NCI-H226 (cell line): ENCODE measurements around the gene ATP2C1.
"Not testable (repeated sequence)": the region's sequence is repeated elsewhere in the genome, so short reads cannot be mapped to it uniquely, and the experiment has no call there.

ENCODE experiments used
- DNase-seq: peaks from one replicate; pipeline ENCODE4 v3.0.0-alpha.2; 2015

Gene ATP2C1

GRCh38 chr3:130941793-130942192 is 47.9 kb downstream of the ATP2C1 start:
- DNase-seq: no peak

GRCh38 chr3:130946882-130947281 is 53.0 kb downstream of the ATP2C1 start:
- no peak for DNase-seq

DNA sequence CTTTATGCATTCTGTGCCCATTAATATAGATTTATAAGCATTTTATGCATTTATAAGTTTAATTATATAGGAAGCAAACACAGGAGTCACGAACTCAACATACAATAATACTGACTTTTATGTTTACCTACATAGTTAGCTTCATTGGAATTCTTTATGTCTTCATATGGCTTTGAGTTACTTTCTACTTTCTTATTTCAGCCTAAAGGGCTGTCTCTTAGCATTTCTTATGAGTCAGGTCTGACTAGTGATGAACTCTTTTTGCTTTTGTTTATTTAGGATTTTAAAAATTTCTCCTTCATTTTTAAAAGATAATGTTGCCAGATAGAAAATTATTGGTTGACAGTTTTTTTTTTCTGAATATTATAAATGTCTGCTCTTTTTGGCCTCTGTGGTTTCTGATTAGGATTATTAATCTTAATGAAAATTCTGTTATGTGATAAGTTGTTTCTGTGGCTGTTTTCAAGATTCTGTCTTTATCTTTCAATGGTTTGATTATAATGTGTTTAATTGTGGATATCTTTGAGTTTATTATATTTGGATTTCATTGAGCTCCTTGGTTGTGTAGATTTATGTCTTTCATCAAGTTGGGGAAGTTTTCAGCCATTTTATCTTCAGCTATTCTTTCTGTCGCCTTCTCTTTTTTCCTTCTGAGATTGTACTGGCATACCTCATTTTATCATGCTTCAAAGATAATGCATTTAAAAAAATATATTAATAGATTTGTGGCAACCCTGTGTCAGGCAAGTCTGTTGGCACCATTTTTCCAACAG is 54.3 kb downstream of the ATP2C1 start:
- no peak for DNase-seq

DNA sequence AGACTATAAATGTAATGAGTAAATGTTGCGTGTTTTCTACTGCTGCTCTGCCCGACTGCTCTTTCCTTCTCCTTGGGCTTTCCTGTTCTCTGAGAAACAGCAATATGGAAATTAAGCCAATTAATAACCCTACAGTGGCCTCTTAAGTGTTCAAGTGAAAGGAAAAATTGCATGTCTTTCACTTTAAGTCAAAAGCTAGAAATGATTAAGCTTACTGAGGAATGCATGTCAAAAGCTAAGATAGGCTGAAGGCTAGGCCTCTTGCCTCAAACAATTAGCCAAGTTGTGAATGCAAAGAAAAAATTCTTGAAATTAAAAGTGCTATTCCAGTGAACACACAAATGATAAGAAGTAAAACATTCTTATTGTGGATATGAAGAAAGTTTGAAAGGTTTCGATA is 55.0 kb downstream of the ATP2C1 start:
- DNase-seq: no peak

DNA sequence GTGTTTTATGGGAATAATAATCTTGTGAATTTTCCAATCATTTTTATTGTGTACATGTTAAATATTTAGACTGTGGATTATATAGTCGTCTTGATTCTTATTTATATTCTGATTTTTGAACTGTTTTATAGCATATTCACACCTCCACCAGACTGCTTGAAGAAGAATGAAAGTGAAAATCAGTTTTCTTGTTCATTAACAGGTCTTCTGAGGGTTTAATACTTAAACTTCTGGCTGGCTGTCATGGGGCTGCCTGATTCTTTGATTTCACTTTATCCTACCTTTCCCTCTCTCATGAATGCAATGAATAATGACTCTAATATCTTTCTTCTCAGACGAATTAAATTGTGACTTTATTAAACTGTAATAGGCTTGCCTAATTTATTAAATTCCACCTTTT is 56.2 kb downstream of the ATP2C1 start:
- no peak for DNase-seq

- no peak for DNase-seq
Measured at GRCh38 chr3:130950641-130951040, 56.8 kb downstream of the ATP2C1 start.

GRCh38 chr3:130955481-130955880 is 61.6 kb downstream of the ATP2C1 start:
- DNase-seq: no peak

GRCh38 chr3:130956281-130956680 is 62.4 kb downstream of the ATP2C1 start:
- DNase-seq: no peak

- no peak for DNase-seq
Measured at GRCh38 chr3:130956721-130957120, 62.8 kb downstream of the ATP2C1 start.

GRCh38 chr3:130960139-130960795 is 66.4 kb downstream of the ATP2C1 start:
- DNase-seq: peak; percentile 50

GRCh38 chr3:130961458-130961857 is 67.6 kb downstream of the ATP2C1 start:
- DNase-seq: no peak

DNA sequence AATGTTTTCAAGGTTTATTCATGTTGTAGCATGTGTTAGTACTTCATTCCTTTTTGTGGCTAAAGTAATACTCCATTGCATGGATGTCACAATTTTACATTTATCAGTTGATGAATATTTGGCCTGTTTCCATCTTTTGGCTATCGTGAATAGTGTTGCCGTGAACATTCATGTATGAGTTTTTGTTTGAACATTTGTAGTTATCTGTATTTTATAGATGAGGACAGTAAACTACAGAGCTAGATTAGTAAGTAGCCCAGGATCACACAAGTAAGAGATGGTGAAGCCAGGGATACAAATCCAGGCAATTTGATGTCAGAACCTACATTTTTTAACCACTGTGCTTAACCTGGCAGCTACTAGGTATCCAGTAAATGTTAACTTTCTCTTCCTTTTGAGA is 69.6 kb downstream of the ATP2C1 start:
- peak; percentile 14 for DNase-seq

DNA sequence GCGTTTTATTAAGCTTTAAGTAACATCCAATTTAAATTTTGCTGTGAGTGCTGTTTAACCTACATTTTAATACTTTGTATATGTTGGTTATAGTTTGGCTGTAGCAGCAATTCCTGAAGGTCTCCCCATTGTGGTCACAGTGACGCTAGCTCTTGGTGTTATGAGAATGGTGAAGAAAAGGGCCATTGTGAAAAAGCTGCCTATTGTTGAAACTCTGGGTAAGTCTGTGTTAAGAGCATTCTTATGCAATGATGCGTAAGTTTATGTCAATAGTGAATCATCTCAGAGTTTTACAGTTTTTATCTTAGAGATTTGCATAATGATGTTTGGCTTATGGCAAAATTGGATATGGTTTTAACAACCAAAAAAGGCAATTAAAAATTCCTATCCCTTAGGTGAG is 70.0 kb downstream of the ATP2C1 start:
- DNase-seq: peak; percentile 80

DNA sequence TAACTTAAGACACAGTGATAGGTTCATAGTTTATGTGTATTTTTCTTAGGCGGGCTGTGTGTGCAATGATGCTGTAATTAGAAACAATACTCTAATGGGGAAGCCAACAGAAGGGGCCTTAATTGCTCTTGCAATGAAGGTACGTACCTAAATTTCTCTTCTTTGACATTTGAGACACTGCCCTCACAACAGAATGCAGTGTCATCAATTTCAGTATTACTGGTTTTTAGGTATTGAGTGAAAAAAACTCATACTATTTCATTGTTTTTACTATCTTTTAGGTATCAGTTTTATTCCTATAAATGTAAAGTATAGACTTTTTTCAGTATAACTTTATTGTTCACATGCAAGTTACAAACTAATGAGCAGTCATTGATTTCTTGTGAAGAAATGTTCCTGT is 73.4 kb downstream of the ATP2C1 start:
- no peak for DNase-seq

GRCh38 chr3:130968221-130968620 is 74.3 kb downstream of the ATP2C1 start:
- peak; percentile 90 for DNase-seq

DNA sequence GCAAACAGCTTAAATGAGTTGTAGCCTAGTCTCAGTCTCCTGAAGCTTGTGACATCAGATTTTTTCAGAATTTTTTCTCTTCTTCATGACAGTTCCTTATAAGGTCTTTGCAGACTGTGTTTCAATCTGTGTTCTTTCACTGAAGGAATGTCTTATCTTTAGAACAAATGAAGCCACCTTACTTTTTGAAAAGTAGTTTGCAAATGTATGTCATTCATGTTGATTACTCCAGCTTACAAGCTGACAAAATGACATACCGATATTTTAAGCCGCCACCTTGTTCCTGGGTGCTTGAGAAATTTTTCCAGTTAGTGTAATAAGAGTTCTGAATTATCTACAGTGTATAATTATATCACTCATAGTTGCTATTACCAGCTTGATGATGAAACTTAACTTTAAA is 75.7 kb downstream of the ATP2C1 start:
- no peak for DNase-seq

- DNase-seq: no peak
Measured at GRCh38 chr3:130971208-130971607, 77.3 kb downstream of the ATP2C1 start.

DNA sequence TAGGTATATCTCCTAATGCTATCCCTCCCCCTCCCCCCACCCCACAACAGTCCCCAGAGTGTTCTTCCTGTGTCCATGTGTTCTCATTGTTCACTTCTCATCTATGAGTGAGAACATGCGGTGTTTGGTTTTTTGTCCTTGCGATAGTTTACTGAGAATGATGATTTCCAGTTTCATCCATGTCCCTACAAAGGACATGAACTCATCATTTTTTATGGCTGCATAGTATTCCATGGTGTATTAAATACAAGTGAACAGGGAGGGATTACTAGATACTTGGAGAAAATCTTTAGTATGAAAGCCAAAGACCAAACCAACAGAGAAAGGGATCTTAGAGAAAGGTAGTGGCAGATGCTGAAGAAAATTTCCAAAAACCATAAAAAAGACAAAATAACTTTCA is 78.7 kb downstream of the ATP2C1 start:
- not testable (repeated sequence) for DNase-seq

DNA sequence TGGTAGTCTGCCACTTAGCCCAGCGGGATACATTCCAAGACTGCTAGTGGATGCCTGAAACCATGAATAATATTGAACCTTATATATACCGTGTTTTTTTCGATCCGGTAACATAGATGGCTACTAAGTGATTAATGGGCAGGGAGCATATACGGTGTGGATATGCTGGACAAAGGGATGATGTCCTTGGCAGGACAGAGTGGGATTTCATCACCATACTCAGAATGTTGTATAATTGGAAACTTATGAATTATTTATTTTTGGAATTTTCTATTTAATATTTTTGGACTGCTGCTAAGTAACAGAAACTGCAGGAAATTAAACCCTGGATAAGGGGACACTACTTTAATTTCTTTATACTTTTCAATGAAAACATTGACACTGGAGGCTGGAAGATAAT is 79.5 kb downstream of the ATP2C1 start:
- DNase-seq: no peak

- no peak for DNase-seq
Measured at GRCh38 chr3:130974201-130974600, 80.3 kb downstream of the ATP2C1 start.

DNA sequence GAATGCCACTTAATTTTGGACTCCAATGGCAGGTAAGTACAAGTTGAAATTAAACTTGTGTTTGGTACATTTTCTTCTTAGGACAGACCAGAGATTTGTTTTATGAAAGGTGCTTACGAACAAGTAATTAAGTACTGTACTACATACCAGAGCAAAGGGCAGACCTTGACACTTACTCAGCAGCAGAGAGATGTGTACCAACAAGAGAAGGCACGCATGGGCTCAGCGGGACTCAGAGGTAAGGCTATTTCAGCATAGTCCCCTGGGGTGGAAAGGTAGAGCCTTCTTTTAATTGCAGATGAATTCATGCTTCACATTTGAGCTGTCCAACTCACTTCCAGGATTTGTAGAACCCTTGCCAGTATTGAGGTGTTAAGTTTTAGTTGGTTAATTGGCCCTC is 81.4 kb downstream of the ATP2C1 start:
- DNase-seq: no peak

- DNase-seq: no peak
Measured at GRCh38 chr3:130976706-130977105, 82.8 kb downstream of the ATP2C1 start.

DNA sequence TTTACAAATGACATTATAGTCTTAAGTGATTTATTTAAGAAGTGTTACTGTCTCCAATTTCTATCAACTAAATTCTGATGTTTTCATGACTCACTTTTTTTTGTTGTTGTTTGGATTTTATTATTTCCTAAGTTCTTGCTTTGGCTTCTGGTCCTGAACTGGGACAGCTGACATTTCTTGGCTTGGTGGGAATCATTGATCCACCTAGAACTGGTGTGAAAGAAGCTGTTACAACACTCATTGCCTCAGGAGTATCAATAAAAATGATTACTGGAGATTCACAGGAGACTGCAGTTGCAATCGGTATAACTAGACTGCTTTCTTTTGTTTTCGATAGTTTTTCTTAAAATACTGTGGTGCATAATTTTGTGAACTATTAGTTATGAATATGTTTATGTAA is 85.2 kb downstream of the ATP2C1 start:
- no peak for DNase-seq

GRCh38 chr3:130981469-130981868 is 87.6 kb downstream of the ATP2C1 start:
- DNase-seq: no peak

GRCh38 chr3:130990282-130990681 is 96.4 kb downstream of the ATP2C1 start:
- DNase-seq: no peak
